ENCODE results near the gene TTLL5. TPM values are rescaled to one million over a fixed set of nuclear protein-coding genes. Genes with fewer than 3 reads are reported as not detected.

TTLL5 gene
- total and polyA plus RNA-seq, 9 of the 15 experiments (the other 6 are each of a cell fraction or from before 2014, with no cell fraction given) = 4.1 to 18.9 (median 12.6) TPM

- ChIA-PET CTCF (ENCODE audit: low intra/inter-chr PET ratio) (no interaction called here), POLR2A (interaction anchor here (1.4 kb wide), 1 partner anchor 8 kb away, joined by 4 read pairs; no protein-coding TSS in a partner anchor)
- in situ Hi-C loops (cut with MboI) = no loop called here
These were observed 161.6 kb downstream of the TTLL5 start for GRCh38 chr14:75822522-75823141.

More at GRCh38 chr14:75822522-75823141, 161.6 kb downstream of the TTLL5 start:
- no peaks in the 10 kb centered on the region for H3K79me2 ChIP-seq (ENCODE audit: control insufficient read depth, insufficient read depth, low read length)
- no peaks in the 10 kb centered on the region for H4K20me1 ChIP-seq (replicated peaks; ENCODE audit: control insufficient read depth, insufficient read depth, low read length)
- H2AFZ ChIP-seq (ENCODE audit: low read depth, low read length) = no peak overlapping the region
- no peak overlapping the region for H3K9ac ChIP-seq (ENCODE audit: insufficient read depth in 1 of 2, low read depth in 2 of 2, low read length in 2 of 2)
- no peaks in the 10 kb centered on the region for H3K9me1 ChIP-seq (ENCODE audit: control insufficient read depth, insufficient read depth, low read length)
- no TSS peak for BruUV-seq (replicated peaks)
- no peaks in the 10 kb centered on the region for H3K27me3 ChIP-seq (ENCODE audit: control insufficient read depth in 2 of 2, insufficient read depth in 2 of 2, low read length in 2 of 2)
- H3K36me3 ChIP-seq (ENCODE audit: control insufficient read depth, insufficient read depth, low read length) = peaks cover 7% of the 10 kb centered on the region; the same call in 1 of the 3 replicates
- intact Hi-C loops (cut with micrococcal nuclease) = no loop called here
- no peaks in the 10 kb centered on the region for H3K9me3 ChIP-seq (replicated peaks; ENCODE audit: control insufficient read depth, insufficient read depth, low read depth, low read length)
- no peak overlapping the region for H3K4me2 ChIP-seq (ENCODE audit: insufficient read depth, low read length)
- ATAC-seq (no peak), DNase-seq (ENCODE audit: extremely low read depth in 1 of 4, low spot score in 3 of 4) (no peak), FAIRE-seq (no peak)
- no peak overlapping the region for H3K27ac ChIP-seq (ENCODE audit: extremely low read depth, low read depth, low read length)
- WGBS (ENCODE audit: insufficient coverage, low coverage, missing lambda C conversion rate) = 65% methylated on average over 7 of the region's 7 CpGs
- TF ChIP-seq HMG20A (CRISPR knock-in tag; conservative IDR thresholded peaks at IDR 0.05) = no peak
- no peak for TF ChIP-seq ETS1 (conservative IDR thresholded peaks at IDR 0.05; ENCODE audit: control insufficient read depth, low read depth, low read length)
- no peak for TF ChIP-seq ZNF586 (CRISPR knock-in tag; conservative IDR thresholded peaks at IDR 0.05)
- no peak for TF ChIP-seq HES1 (IDR thresholded peaks at IDR 0.05; ENCODE audit: low read depth)
- TF ChIP-seq POLR3A (IDR thresholded peaks at IDR 0.05; ENCODE audit: borderline replicate concordance, extremely low read depth, insufficient read depth, insufficient read length) = no peak
- H3K4me1 ChIP-seq (replicated peaks in 1 of 2; ENCODE audit: control insufficient read depth in 2 of 2, insufficient read depth in 2 of 2, low read length in 2 of 2) = no peaks in the 10 kb centered on the region
- H3K4me3 ChIP-seq = no peak overlapping the region
